Neural cell (in vitro differentiated cells): ENCODE measurements around the gene CHMP4B. TPM values are rescaled to one million over a fixed set of nuclear protein-coding genes. Genes with fewer than 3 reads are reported as not detected.

Source experiments
- H2AFZ ChIP-seq: fragments of 200-600, 300-800 bp; sonication (generic), shearing (Covaris generic); 2 replicates; pipeline ENCODE4 v1.6.0; 2014; ENCODE audit warnings: low read depth, mild to moderate bottlenecking, antibody characterized with exemption, low read length, moderate library complexity
- H3F3A ChIP-seq: fragments of 200-600 bp; shearing (Covaris generic); 2 replicates; pipeline ENCODE4 v1.6.1; 2016; ENCODE audit warnings: mild to moderate bottlenecking, moderate library complexity, mixed read lengths, antibody characterized with exemption, low read length; ENCODE audit not compliant: insufficient read depth, poor library complexity, severe bottlenecking
- H3K27ac ChIP-seq: fragments of 200-600, 300-800 bp; sonication (generic), shearing (Covaris generic); 2 replicates; pipeline ENCODE4 v1.5.1; 2014; ENCODE audit warnings: mild to moderate bottlenecking, low read length, moderate library complexity
- H3K27me3 ChIP-seq: fragments of 300-800, 200-600 bp; sonication (generic), shearing (Covaris generic); 2 replicates; pipeline ENCODE4 v1.6.0; 2014; ENCODE audit warnings: mild to moderate bottlenecking, low read depth, low read length, moderate library complexity; ENCODE audit not compliant: insufficient read depth
- H3K36me3 ChIP-seq: fragments of 300-800, 200-600 bp; sonication (generic), shearing (Covaris generic); 2 replicates; pipeline ENCODE4 v1.5.1; 2014; ENCODE audit warnings: mild to moderate bottlenecking, antibody characterized with exemption, low read length, moderate library complexity; ENCODE audit not compliant: insufficient read depth
- H3K4me2 ChIP-seq: fragments of 300-800, 200-600 bp; sonication (generic), shearing (Covaris generic); 2 replicates; pipeline ENCODE4 v1.6.0; 2014; ENCODE audit warnings: mild to moderate bottlenecking, low read length
- H3K4me3 ChIP-seq: fragments of 300-800, 200-600 bp; sonication (generic), shearing (Covaris generic); 2 replicates; pipeline ENCODE4 v1.5.1; 2014; ENCODE audit warnings: mild to moderate bottlenecking, low read length, moderate library complexity
- H3K79me2 ChIP-seq: fragments of 200-600 bp; shearing (Covaris generic); replicated peaks from 2 replicates; pipeline ENCODE4 v1.6.0; 2014; ENCODE audit warnings: mild to moderate bottlenecking, low read length, moderate library complexity; ENCODE audit not compliant: insufficient read depth
- H3K9ac ChIP-seq: fragments of 300-800, 200-600 bp; sonication (generic), shearing (Covaris generic); 2 replicates; pipeline ENCODE4 v1.6.1; 2016; ENCODE audit warnings: mild to moderate bottlenecking, low read length, mixed read lengths
- H3K9me2 ChIP-seq: fragments of 200-600 bp; shearing (Covaris generic); 2 replicates; pipeline ENCODE4 v1.6.1; 2016; ENCODE audit warnings: mild to moderate bottlenecking, low read length, mixed read lengths; ENCODE audit not compliant: insufficient read depth
- H3K9me3 ChIP-seq: fragments of 200-600, 300-800 bp; sonication (generic), shearing (Covaris generic); 2 replicates; pipeline ENCODE4 v1.6.1; 2016; ENCODE audit warnings: mild to moderate bottlenecking, mixed run types, low read length, moderate library complexity, mixed read lengths
- H4K20me1 ChIP-seq: fragments of 200-600 bp; shearing (Covaris generic); 2 replicates; pipeline ENCODE4 v1.6.1; 2016; ENCODE audit warnings: mild to moderate bottlenecking, mixed run types; ENCODE audit not compliant: insufficient read depth
- EP300 ChIP-seq: fragments of 450-650 bp; conservative IDR thresholded peaks from 2 replicates; pipeline ENCODE4 v1.6.1; 2014; ENCODE audit warnings: antibody characterized with exemption, mild to moderate bottlenecking, moderate library complexity; ENCODE audit not compliant: poor library complexity, severe bottlenecking
- EZH2 ChIP-seq: fragments of 200-600, 300-800 bp; shearing (Covaris generic), sonication (generic); IDR thresholded peaks from 2 replicates; pipeline ENCODE4 v1.6.1; 2014; ENCODE audit warnings: antibody characterized with exemption, low read length, borderline replicate concordance, mild to moderate bottlenecking; ENCODE audit not compliant: insufficient read depth, poor library complexity, severe bottlenecking
- MXI1 ChIP-seq: fragments of 450-650 bp; conservative IDR thresholded peaks from 2 replicates; pipeline ENCODE4 v1.6.1; 2014; ENCODE audit warnings: antibody characterized with exemption, mild to moderate bottlenecking; ENCODE audit not compliant: poor library complexity, severe bottlenecking
- POLR2AphosphoS5 ChIP-seq: IDR thresholded peaks from 2 replicates; pipeline ENCODE4 v1.6.1; 2012
- RAD21 ChIP-seq: fragments of 450-650 bp; conservative IDR thresholded peaks from 2 replicates; pipeline ENCODE4 v1.6.1; 2014; ENCODE audit warnings: antibody characterized with exemption, mild to moderate bottlenecking, moderate library complexity
- SMC3 ChIP-seq: fragments of 450-650 bp; conservative IDR thresholded peaks from 2 replicates; pipeline ENCODE4 v1.6.1; 2014; ENCODE audit warnings: antibody characterized with exemption, mild to moderate bottlenecking, moderate library complexity; ENCODE audit not compliant: poor library complexity
- TAF1 ChIP-seq: IDR thresholded peaks from 2 replicates; pipeline ENCODE4 v1.6.1; 2012; ENCODE audit warnings: low read depth
- polyA plus RNA-seq: library from polyadenylated mRNA; depleted of rRNA; stranded (reverse); fragments of >200 nt; gene quantifications from 2 replicates; pipeline ENCODE4 v1.2.3, GENCODE V29; 2014
- TF ChIP-seq, protein P1 (sequence below): IDR thresholded peaks from 2 replicates; pipeline ENCODE4 v1.6.1; 2012; ENCODE audit warnings: borderline replicate concordance
- TF ChIP-seq, protein P2 (sequence below): fragments of 450-650 bp; IDR thresholded peaks from 2 replicates; pipeline ENCODE4 v1.5.1; 2014; ENCODE audit warnings: antibody characterized with exemption, mild to moderate bottlenecking, moderate library complexity; ENCODE audit not compliant: poor library complexity, severe bottlenecking

CHMP4B gene
- polyA plus RNA-seq, 1 donor from 2014 or later, result 83.8 TPM

DNA sequence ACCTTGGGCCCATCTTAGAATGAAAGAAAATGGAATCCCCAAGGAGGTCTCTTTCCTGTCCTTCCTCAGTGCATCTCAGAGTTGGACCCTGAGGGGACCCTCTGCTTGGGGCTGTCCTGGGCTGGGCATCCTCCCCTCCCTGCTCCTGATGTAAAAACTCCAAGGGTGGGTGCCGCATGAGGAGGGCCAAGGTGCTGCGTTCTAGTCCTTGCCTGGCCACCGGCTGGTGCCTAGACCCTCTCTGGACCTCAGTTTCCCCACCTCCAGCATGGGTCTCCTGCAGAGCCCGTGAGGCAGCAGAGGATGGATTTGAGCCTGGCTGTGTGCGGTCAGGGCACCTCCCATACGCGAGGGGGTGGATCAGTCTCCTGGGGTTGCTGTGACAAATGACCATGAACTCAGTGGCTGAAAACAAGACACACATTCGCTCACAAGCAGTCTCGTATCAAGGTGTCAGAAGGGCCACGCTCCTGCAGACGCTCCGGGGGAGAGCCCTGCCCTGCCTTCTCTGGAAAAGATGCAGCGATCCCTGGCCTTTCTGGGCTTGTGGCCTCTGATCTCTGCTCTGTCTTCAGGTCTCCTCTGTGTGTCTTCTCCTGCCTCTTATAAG is 54.7 kb downstream of the CHMP4B start:
- Histone ChIP-seq H3K27me3 (no peaks in the 10 kb centered on the region), H4K20me1 (no peaks in the 10 kb centered on the region), H3K9me2 (no peaks in the 10 kb centered on the region), H2AFZ (no peak overlapping the region), H3K9ac (no peak overlapping the region), H3K4me2 (no peak overlapping the region), H3K36me3 (no peaks in the 10 kb centered on the region), H3K4me3 (no peak overlapping the region), H3K9me3 (no peaks in the 10 kb centered on the region), H3K27ac (no peak overlapping the region), H3K79me2 (no peaks in the 10 kb centered on the region), H3F3A (no peaks in the 10 kb centered on the region)
- TF ChIP-seq, protein P1, sequence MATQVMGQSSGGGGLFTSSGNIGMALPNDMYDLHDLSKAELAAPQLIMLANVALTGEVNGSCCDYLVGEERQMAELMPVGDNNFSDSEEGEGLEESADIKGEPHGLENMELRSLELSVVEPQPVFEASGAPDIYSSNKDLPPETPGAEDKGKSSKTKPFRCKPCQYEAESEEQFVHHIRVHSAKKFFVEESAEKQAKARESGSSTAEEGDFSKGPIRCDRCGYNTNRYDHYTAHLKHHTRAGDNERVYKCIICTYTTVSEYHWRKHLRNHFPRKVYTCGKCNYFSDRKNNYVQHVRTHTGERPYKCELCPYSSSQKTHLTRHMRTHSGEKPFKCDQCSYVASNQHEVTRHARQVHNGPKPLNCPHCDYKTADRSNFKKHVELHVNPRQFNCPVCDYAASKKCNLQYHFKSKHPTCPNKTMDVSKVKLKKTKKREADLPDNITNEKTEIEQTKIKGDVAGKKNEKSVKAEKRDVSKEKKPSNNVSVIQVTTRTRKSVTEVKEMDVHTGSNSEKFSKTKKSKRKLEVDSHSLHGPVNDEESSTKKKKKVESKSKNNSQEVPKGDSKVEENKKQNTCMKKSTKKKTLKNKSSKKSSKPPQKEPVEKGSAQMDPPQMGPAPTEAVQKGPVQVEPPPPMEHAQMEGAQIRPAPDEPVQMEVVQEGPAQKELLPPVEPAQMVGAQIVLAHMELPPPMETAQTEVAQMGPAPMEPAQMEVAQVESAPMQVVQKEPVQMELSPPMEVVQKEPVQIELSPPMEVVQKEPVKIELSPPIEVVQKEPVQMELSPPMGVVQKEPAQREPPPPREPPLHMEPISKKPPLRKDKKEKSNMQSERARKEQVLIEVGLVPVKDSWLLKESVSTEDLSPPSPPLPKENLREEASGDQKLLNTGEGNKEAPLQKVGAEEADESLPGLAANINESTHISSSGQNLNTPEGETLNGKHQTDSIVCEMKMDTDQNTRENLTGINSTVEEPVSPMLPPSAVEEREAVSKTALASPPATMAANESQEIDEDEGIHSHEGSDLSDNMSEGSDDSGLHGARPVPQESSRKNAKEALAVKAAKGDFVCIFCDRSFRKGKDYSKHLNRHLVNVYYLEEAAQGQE, result no peak
- no peak for TF ChIP-seq MXI1
- no peak for TF ChIP-seq EZH2
- TF ChIP-seq EP300, result no peak
- no peak for TF ChIP-seq TAF1
- no peak for TF ChIP-seq SMC3
- TF ChIP-seq RAD21, result no peak

DNA sequence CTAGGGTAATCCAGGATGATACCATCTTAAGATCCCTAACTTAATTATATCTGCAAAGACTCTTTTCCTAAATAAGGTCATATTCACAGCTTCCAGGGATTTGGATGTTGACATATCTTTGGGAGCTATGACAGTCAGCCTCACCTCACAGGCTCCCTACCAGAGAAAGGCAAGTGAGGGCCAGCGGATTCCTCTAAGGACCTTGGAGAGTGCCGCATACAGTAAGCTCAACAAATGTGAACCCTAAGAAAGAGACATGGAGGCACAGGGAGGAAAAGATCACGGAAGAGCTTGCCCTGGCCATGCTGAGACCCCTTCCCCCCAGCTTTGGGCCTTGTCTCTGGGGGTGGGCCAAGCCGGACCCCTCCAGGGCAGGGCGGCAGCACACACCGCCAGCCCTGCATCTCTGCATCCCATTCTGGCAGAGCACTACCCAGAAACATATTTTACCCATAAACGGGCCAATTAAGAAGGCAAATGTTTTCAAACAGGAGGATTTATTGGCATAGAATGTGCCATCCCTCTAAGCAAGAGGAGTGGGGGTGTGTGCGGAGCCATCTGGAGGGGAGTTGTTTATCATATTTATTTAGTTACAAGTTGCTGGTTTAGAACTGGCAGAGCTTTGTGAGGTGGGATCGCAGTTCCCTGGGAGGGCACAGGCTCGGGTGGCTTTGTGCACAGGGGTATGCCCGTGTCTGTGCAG is 55.4 kb downstream of the CHMP4B start:
- TF ChIP-seq RAD21, result no peak
- TF ChIP-seq TAF1, result no peak
- no peak for TF ChIP-seq EP300
- TF ChIP-seq EZH2, result no peak
- TF ChIP-seq, protein P2, sequence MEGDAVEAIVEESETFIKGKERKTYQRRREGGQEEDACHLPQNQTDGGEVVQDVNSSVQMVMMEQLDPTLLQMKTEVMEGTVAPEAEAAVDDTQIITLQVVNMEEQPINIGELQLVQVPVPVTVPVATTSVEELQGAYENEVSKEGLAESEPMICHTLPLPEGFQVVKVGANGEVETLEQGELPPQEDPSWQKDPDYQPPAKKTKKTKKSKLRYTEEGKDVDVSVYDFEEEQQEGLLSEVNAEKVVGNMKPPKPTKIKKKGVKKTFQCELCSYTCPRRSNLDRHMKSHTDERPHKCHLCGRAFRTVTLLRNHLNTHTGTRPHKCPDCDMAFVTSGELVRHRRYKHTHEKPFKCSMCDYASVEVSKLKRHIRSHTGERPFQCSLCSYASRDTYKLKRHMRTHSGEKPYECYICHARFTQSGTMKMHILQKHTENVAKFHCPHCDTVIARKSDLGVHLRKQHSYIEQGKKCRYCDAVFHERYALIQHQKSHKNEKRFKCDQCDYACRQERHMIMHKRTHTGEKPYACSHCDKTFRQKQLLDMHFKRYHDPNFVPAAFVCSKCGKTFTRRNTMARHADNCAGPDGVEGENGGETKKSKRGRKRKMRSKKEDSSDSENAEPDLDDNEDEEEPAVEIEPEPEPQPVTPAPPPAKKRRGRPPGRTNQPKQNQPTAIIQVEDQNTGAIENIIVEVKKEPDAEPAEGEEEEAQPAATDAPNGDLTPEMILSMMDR, result no peak
- TF ChIP-seq, protein P1, result no peak
- no peak for TF ChIP-seq POLR2AphosphoS5
- no peak for TF ChIP-seq MXI1
- no peak for TF ChIP-seq SMC3
- Histone ChIP-seq H3K9me3 (no peaks in the 10 kb centered on the region), H3K9me2 (no peaks in the 10 kb centered on the region), H3K79me2 (no peaks in the 10 kb centered on the region), H3K4me2 (no peak overlapping the region), H3F3A (no peaks in the 10 kb centered on the region), H3K27me3 (no peaks in the 10 kb centered on the region), H3K9ac (no peak overlapping the region), H2AFZ (no peak overlapping the region), H3K27ac (no peak overlapping the region), H4K20me1 (no peaks in the 10 kb centered on the region), H3K36me3 (no peaks in the 10 kb centered on the region), H3K4me3 (no peak overlapping the region)
